Activated CD4-positive, alpha-beta T cell treated with anti-CD3 and anti-CD28 coated beads, Interleukin-2, amount 50 U/mL, for 4 hours (primary cell): ENCODE results near the gene COX5A.
"Not testable (repeated sequence)": the region's sequence is repeated elsewhere in the genome, so short reads cannot be mapped to it uniquely, and the experiment has no call there.

Source experiments
- DNase-seq, 2 experiments: peaks; one replicate each; pipeline ENCODE4 v3.0.0-alpha.2; 2020

Gene COX5A

DNA sequence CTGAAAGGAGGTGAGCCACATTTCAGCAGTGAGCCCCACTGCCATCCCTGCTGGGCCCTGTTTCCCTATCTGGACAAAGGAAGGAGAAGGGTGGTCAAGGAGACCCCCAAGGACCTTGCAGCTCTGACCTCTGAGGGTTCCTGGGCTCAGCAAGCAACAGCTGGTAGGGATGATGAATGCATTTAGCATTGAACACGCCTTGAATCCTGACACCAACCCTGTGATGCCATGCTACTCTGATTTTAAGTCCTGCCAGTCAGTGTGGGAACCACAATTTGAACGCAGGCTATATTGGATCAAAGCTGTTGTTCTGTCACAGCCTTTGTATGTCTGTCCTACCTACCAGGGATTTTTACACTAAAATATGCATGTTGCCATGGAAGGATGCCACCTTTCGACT lies 41.6 kb downstream of the COX5A start:
- no peak for DNase-seq

DNA sequence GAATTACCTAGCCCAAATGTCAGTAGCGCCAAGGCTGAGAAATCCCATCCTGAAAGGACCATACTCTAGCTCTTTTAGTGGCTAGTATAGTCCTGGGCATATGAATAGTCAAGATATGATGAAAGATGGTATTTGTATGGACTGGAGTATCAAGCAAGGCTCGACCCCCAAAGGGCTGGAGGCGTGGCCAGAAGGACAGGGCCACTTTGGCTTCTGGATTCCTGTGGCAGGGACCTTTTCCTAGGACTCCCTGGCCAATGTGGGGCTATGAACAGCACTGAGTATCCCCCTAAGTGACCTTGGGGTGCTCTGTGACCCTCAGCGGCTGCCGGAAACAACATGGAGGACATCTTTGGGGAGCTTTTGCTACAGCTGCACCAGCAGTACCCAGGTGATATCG lies 42.0 kb downstream of the COX5A start:
- DNase-seq: no peak

DNA sequence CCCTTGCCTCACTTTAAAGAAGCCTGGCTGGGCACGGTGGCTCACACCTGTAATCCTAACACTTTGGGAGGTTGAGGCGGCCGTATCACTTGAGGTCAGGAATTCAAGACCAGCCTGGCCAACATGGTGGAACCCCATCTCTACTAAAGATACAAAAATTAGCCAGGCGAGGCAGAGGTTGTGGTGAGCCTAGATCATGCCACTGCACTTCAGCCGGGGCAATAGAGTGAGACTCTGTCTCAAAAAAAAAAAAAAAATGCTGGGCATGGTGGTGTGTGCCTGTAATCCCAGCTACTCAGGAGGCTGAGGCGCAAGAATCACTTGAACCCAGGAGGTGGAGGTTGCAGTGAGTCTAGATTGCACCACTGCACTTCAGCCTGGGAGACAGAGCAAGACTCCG lies 43.5 kb downstream of the COX5A start:
- not testable (repeated sequence) for DNase-seq

DNA sequence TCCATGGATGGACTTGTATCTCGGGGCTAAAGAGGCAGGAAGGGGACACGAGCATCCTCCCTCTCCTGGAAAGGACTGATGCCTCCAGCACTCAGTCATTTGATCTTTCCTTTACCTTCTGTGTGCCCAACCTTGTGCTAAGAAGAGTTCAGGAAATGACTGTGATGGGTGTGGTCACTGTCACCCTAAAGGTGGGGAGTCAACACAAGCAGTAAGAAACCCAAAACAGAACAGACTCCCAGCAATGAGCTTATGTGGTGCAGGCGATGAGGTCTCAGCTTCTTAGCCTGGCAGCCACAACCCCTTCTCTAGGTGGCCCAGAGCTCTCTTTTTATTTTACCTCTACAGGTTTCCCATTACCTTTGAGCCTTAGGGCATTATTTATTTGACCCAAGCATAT lies 44.2 kb downstream of the COX5A start:
- no peak for DNase-seq

DNA sequence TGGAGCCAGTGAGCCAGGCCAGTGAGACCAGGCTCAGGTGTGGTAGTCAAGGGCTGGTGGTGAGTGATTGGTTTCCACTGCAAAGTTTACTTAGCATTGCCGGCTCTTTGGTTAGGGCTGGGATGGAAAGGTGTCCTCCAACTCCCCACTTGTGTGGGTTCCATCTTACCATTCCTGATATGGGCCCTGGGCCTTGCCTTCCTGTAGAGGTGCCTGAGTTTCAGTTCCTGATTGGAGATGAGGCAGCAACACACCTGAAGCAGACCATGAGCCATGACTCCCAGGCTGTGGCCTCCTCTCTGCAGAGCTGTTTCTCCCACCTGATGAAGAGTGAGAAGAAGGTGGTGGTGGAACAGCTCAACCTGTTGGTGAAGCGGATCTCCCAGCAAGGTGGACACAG lies 44.9 kb downstream of the COX5A start:
- no peak for DNase-seq

DNA sequence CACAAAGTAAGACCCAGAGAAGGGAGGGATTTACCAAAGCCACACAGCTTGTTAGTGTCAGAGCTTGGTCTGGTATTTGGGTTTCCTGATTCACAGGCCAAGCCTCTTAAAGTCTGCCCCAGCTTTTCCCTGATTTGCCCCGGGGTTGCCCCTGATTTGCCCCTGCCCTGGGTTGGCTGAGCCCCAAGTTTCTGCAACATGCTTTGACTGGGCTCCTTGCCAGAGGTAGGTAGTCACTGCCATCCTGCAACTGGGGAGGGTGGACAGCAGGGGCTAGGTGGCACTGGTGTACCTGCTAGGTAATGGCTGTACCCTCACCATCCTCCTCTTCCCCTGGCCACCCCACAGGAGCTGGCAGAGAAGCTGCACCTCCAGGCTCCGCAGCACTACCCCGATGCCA lies 45.6 kb downstream of the COX5A start:
- DNase-seq: no peak

DNA sequence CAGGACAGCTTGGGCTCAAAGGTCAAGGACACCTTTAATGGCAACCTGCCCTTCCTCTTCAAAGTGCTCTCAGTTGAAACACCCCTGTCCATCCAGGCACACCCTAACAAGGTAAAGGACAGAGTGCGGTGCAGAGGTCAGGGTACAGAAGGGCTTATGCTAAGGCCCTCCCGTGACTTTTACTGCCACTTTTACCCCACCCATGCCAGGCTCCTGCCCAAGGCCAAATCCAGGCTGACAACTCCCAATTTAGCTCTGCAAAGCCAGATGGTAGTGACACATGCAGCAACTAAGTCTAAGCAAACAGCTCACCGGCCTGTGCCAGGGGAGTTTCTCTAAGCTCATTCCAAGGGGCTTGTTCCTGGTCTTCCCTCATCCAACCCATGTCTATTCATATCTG lies 46.4 kb downstream of the COX5A start:
- no peak for DNase-seq

DNA sequence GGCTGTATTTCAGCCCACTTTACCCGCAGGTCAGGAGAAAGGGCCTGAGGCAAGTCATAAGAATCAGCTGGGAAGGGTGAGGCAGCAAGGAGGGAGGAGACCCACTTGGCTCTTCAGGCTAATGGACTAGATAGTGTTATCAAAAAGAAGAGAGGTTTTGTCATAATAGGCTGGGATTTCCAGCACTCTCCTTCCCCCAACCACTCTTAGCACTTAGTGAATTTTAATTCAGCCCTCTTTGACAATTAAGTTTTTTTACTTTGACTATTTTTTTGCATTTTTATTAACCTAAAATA lies 47.3 kb downstream of the COX5A start:
- DNase-seq: no peak

DNA sequence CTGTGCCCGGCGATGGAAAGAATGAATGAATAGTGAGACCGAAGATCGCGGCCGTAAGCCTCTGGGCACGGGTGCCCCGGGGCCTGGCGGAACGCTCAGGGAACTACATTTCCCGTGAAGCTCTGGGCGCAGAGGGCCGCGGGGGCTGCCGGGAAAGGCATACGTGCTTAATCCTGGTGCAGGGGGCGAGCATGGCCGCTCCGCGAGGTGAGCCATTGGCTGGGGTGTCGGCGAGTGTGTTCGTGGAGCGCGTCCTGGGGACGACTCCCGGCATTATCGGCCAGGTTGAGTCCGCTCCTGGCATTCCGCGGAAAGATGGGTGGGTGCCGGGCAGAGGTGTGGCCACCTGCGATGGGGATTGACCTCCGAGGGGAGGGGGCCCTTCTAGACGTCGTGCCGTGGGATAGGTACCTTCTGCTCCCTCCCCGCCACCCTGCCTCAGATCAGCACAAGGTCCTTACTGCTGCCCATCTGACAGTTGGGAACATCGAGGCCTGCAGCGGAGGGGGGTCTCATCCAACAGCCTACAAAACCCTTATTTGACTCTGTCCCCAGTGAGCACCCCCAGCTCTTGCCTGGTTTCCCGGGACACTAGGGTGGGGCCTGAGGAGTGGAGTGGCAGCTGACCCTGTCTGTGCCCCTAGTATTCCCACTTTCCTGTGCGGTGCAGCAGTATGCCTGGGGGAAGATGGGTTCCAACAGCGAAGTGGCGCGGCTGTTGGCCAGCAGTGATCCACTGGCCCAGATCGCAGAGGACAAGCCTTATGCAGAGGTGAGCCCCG lies 47.8 kb downstream of the COX5A start, which contains the start of gene MPI:
MPI (plus strand) TSS at position 160 of the 782 bp plus-strand sequence; CDS start at position 192, 32 bp downstream.
- peak; percentile 81 to 84 for DNase-seq

DNA sequence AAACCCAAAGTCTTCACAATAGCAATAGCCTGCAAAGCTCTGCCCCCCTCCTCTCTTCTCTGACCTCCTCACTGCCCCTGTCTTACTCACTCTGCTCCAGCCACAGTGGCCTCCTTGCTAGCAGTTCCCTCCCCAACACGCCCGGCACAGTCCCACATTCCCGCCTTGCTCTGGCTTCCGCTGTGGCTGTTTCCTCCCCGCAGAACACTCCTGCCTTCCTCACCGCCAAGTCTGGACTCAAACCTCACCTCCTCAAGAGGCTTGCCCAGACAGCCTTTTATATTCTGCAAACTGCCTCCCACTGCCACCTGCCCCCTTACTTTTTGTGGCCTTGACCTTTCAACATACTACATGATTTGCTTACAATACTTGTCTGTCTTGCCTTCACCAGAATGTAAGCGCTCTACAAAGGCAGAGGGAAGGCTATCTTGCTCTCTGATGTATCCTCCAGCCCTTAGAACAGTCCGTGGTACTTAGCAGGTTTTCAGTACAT lies 48.4 kb downstream of the COX5A start:
- DNase-seq: no peak

DNA sequence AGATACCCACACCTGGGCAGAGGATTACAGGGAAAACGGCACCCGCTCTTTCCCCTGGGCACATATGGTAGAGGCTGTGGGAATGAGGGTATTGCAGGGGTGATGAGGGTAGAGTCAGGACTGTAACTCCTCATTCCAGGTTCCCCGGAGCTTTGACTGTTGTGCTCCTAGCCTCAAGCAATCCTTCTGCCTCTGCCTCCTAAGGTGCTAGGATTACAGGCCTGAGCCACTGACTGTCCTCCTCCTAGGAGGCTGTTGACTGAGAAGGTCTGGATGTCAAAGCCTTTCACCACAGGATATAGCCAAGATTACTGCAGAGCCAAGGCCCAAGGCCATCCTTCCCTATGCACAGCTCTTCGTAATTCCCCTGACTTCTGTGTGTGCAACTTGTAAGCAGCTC lies 49.2 kb downstream of the COX5A start:
- DNase-seq: no peak

DNA sequence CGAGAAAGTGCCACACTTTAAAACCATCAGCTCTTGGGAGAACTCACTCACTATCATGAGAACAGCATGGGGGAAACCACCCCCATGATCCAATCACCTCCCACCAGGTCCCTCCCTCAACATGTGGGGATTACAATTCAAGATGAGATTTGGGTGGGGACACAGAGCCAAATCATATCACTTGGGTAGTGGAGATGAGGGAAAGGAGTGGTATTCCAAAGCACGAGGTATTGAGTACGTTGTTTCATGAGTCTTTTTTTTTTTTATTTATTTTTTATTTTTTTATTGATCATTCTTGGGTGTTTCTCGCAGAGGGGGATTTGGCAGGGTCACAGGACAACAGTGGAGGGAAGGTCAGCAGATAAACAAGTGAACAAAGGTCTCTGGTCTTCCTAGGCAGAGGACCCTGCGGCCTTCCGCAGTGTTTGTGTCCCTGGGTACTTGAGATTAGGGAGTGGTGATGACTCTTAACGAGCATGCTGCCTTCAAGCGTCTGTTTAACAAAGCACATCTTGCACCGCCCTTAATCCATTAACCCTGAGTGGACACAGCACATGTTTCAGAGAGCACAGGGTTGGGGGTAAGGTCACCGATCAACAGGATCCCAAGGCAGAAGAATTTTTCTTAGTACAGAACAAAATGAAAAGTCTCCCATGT lies 50.2 kb downstream of the COX5A start:
- DNase-seq: not testable (repeated sequence)

DNA sequence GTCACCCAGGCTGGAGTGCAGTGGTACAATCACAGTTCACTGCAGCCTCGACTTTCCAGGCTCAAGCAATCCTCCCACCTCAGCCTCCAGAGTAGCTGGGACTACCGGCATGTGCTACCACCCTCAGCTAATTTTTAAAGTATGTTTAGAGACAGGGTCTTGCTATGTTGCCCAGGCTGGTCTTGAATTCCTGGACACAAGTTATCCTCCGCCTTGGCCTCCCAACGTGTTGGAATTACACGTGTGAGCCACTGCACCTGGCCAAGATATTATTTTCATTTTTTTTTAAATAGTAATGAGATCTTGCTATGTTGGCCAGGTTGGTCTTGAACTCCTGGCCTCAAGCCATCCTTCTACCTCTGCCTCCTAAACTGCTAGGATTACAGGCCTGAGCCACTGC lies 52.4 kb downstream of the COX5A start:
- DNase-seq: no peak

DNA sequence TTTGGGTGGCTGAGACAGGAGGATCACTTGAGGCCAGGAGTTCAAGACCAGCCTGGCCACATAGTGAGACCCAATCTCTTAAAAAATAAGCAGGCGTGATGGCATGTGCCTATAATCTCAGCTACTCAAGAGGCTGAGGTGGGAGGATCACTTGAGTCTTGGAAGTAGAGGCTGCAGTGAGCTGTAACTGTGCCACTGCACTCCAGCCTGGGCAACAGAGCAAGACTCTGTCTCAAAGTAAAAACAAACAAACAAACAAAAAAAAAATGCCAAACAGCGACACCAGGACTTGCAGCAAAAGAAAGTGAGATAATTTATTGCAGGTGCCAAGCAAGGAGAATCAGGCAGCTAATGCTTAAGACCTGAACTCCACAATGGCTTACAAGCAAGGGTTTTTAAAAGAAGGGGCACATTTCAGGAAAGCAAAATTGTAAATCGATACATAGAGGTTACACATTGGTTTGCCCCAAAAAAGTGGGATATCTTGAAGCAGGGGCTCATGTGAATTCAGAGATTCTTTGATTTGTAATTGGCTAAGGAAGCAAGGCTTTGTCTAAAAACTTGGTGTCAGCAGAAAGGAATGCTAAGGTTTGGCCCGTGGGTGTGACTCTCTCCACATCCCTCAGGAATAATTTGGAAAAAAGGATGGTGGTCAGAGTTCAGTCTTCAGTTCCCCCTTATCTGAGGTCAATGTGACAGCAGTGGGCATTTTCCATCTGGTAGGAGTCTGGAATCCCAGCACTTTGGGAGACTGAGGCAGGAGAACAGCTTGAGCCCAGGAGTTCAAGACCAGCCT lies 53.2 kb downstream of the COX5A start:
- DNase-seq: no peak

DNA sequence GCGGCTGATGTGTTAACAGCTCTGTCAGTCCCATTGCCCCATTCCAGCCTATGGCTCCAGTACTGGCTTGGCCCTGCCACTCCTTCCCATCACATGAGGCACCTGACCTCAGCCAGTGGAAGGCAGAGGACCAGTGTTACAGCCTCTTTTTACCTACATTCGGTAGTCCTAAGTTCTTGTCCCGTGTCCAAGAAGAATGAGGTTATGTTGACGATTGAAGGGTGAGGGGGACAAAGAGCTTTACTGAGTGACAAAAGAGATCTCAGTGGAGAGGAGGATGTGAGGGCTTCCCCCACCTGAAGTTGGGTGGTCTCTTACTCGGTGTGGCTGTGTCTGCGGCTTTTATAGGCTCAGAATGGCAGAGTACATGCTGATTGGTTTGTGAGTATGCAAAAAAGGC lies 55.3 kb downstream of the COX5A start:
- no peak for DNase-seq

DNA sequence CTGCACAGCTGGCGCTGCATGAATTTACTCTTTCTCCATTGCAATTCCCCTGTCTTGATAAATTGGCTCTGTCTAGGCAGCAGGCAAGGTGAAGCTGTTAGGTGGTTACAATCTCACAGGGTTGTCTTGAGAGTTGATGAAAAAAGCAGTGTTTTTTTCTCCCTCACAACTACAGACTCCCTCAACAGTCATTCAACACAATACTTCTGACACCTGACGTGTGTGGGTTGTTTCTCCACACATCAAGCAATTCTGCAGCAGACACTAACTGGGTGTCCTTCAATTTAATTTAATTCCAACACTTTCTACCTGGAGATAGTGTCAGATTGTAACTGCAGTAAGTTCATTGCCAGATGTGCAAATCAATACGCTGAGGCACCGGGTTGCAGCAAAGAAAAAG lies 59.6 kb downstream of the COX5A start:
- no peak for DNase-seq

DNA sequence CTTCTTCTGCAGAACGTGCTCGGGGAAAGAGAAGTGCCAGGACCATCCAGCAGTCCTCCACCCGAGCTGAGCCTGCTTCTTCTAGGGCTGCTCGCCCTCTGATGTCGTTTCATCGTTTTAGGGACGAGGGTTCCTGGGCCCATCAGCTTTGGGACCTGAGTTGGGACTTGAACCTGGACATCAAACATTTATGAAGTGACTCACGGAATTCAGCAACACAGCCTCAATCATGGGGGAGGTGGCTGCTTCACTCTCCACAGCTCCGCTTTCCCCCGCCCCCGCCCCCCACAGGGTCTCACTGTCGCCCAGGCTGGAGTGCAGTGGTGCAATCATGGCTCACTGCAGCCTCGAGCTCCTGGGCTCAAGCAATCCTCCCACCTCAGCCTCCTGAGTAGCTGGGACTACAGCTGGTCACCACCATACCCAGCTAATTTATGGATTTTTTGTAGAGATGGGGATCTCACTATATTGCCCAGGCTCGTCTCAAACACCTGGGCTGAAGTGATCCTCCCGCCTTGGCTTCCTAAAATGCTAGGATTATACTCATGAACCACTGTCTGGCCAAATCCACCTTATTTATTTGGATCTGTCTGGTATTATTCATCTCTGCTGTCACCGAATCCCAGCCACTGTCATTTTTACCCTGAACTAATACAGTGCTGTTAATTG lies 64.0 kb downstream of the COX5A start:
- no peak for DNase-seq

DNA sequence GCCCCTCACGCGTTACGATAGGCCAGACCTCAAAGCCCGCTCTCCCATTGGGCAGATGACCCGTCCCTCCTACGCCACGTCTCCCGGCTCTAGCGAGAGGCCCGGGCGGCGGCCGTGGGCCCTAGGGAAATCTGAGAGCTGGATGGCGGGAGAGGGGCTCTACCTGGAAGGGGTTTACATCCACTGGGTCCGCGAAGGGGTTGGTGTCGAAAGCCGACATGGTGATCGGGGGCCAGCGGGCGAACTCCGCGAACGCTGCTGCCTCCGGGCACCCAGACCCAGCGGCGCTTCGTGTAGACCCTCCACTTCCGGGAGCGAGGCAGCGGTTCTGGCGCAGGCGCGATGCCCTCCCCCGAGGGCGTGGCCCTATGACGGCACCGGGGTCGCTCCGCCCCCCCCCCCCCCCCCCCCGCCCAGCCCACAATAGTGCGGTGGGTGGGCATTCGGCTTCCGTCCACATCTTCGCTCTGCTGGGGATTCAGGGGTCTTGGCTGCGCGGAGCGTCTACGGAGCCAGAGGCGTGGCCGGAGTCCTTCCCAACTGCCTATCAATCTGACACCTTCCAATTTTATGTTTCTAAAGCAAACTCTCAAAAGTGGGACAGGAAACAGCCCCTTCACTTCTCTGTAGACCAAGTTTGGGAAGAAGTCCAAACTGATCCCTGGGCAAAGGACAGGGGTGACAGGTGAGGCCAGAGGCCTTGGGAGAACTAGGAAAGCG lies 64.7 kb downstream of the COX5A start, which contains the start of gene SCAMP2:
SCAMP2 (minus strand) TSS at position 330 of the 720 bp plus-strand sequence; CDS start at position 220, 110 bp downstream.
- peak; percentile 82 to 84 for DNase-seq

DNA sequence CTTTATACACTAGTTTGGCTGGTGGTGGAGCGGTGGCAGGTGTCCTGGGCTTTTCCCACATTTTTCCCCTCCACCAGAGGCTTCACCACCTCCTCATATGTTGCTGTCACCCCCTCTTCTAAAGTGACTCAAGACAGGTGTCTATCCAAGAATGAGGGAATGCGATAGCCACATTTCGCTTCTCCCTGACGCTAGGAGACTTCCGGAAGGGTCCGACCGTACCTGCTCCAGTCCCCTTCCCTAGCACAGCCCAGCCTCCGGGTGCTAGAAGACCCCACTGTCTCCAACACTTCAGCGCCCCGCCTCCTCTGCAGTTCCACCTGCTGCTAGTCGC lies 65.2 kb downstream of the COX5A start:
- DNase-seq: no peak

DNA sequence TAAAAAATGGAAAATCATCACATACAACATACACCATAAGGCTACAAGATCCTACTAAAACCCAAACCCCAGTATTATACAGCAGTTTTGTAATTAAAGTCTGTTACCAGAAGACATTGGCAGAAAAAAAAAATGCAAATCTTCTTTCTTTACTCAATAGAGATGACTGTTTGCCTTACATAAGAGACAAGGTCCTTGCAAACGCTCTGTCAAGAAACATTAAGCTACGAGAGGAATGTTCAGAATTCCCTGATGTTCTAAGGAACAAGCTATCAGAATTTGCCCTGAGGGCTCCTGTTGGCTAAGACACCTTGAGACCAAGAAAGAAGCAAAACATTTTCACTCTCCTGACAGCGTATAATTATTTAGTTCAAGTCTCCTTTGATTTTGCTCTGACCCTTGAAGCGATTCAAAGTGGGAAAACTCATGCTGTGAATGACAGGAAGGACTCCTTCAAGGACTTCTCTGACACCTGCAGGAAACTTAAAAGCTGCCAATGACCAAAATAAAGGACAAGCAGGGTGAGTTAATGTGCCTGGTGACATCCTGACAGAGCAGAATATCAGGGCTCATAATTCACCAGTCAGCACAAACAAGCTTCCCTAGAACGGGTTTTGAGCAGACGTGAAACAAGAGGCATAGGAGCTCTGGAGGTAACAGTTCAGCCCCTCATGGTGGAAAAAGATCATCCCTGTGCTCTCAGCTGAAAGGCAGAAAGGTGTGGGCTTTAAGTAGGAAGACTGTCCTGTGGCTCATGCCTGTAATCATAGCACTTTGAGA lies 67.2 kb downstream of the COX5A start:
- no peak for DNase-seq
